ENCODE measurements around the gene TNFAIP8. TPM values are rescaled to one million over a fixed set of nuclear protein-coding genes. Genes with fewer than 3 reads are reported as not detected.
A peak's percentile ranks its signal among the peaks of the same experiment; 100 is the strongest.

Gene TNFAIP8
- total RNA-seq, 2 experiments from 2014 or later = 106 to 114 TPM

GRCh38 chr5:119359737-119360413 is 4.1 kb downstream of the TNFAIP8 start:
- POLR2A ChIA-PET = interaction anchor here (0.7 to 13.0 kb wide), 6 partner anchors 20 to 92 kb away, joined by 3 to 301 read pairs (median 4); no protein-coding TSS in a partner anchor
- Mint-ChIP-seq H3K27ac (peak overlapping the region; percentile 86), H3K4me3 (peak overlapping the region; percentile 75), H3K9me3 (no peaks in the 10 kb centered on the region), H3K27me3 (no peaks in the 10 kb centered on the region), H3K36me3 (ENCODE audit: low read depth) (peaks cover 57% of the 10 kb centered on the region), H3K4me1 (ENCODE audit: low read depth) (peaks cover 95% of the 10 kb centered on the region)
- TF ChIP-seq, protein P1, sequence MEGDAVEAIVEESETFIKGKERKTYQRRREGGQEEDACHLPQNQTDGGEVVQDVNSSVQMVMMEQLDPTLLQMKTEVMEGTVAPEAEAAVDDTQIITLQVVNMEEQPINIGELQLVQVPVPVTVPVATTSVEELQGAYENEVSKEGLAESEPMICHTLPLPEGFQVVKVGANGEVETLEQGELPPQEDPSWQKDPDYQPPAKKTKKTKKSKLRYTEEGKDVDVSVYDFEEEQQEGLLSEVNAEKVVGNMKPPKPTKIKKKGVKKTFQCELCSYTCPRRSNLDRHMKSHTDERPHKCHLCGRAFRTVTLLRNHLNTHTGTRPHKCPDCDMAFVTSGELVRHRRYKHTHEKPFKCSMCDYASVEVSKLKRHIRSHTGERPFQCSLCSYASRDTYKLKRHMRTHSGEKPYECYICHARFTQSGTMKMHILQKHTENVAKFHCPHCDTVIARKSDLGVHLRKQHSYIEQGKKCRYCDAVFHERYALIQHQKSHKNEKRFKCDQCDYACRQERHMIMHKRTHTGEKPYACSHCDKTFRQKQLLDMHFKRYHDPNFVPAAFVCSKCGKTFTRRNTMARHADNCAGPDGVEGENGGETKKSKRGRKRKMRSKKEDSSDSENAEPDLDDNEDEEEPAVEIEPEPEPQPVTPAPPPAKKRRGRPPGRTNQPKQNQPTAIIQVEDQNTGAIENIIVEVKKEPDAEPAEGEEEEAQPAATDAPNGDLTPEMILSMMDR (IDR thresholded peaks at IDR 0.05) = no peak
- Histone ChIP-seq H3K27ac (ENCODE audit: low read depth in 1 of 2, low read length in 2 of 2) (peak overlapping the region; percentile 5 to 75), H3K9me3 (ENCODE audit: control insufficient read depth in 1 of 2, insufficient read depth in 1 of 2, low read length in 2 of 2) (no peaks in the 10 kb centered on the region), H3K4me1 (ENCODE audit: insufficient read depth, low read length) (peaks cover 96% of the 10 kb centered on the region), H3K27me3 (ENCODE audit: control insufficient read depth in 1 of 2, insufficient read depth in 2 of 2, low read length in 2 of 2) (no peaks in the 10 kb centered on the region), H3K36me3 (ENCODE audit: insufficient read depth, low read length) (peaks cover 31% of the 10 kb centered on the region), H3K4me3 (ENCODE audit: low read length) (no peak overlapping the region)
- no peak for ATAC-seq (ENCODE audit: poor library complexity)
- DNase-seq = no peak
- CTCF ChIA-PET = interaction anchor here (0.6 to 1.7 kb wide), 8 partner anchors 10 to 118 kb away, joined by 3 to 6 read pairs (median 4); no protein-coding TSS in a partner anchor
- intact Hi-C loops (cut with DNase I, micrococcal nuclease) = loop anchor here (5.0 kb wide), 1 partner anchor 43 kb away; no protein-coding TSS in a partner anchor

GRCh38 chr5:119360905-119361593 is 5.2 kb downstream of the TNFAIP8 start:
- Histone ChIP-seq H3K4me1 (ENCODE audit: insufficient read depth, low read length) (peaks cover 96% of the 10 kb centered on the region), H3K27ac (ENCODE audit: low read depth in 1 of 2, low read length in 2 of 2) (peak overlapping the region; percentile 32 to 37), H3K9me3 (ENCODE audit: control insufficient read depth in 1 of 2, insufficient read depth in 1 of 2, low read length in 2 of 2) (no peaks in the 10 kb centered on the region), H3K27me3 (ENCODE audit: control insufficient read depth in 1 of 2, insufficient read depth in 2 of 2, low read length in 2 of 2) (no peaks in the 10 kb centered on the region), H3K4me3 (ENCODE audit: low read length) (no peak overlapping the region), H3K36me3 (ENCODE audit: insufficient read depth, low read length) (peaks cover 31% of the 10 kb centered on the region)
- DNase-seq (no peak), ATAC-seq (ENCODE audit: poor library complexity) (no peak)
- Mint-ChIP-seq H3K4me1 (ENCODE audit: low read depth) (peaks cover 97% of the 10 kb centered on the region), H3K36me3 (ENCODE audit: low read depth) (peaks cover 67% of the 10 kb centered on the region), H3K9me3 (no peaks in the 10 kb centered on the region), H3K4me3 (peak overlapping the region; percentile 47), H3K27ac (peak overlapping the region; percentile 86), H3K27me3 (no peaks in the 10 kb centered on the region)
- intact Hi-C loops (cut with DNase I, micrococcal nuclease) = no loop called here
- ChIA-PET POLR2A (interaction anchor here (0.7 to 13.0 kb wide), 6 partner anchors 8 to 93 kb away, joined by 3 to 301 read pairs (median 6); no protein-coding TSS in a partner anchor), CTCF (interaction anchor here (0.8 to 2.8 kb wide), 8 partner anchors 16 to 373 kb away, joined by 3 to 13 read pairs (median 4); no protein-coding TSS in a partner anchor)
- TF ChIP-seq, protein P1 (IDR thresholded peaks at IDR 0.05) = no peak

DNA sequence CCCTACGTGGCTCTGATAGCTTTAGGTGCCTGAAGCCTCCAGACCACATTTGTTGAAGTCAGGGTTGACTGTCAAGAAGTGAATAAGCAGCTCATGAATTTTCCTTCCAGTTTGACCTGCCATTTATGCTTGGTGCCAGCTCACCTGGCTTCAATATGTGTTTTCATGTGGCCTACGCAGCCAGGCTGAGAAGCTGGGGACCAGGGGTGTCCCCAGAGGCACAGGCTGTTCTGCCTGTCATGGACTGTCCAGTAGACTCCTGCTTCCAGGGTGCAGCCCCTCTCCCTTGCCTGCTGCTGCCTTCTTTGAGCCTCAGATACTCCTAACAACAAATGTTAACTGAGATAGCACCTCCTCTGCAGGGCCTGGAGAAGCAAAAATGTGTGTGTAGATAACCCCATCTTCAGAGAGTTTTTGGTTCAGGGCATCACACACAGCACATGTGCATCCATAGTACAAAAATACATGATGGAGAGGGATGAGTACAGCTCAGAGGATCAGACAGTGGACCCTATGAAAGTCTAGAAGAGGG is 5.8 kb downstream of the TNFAIP8 start:
- Histone ChIP-seq H3K9me3 (ENCODE audit: control insufficient read depth in 1 of 2, insufficient read depth in 1 of 2, low read length in 2 of 2) (no peaks in the 10 kb centered on the region), H3K27me3 (ENCODE audit: control insufficient read depth in 1 of 2, insufficient read depth in 2 of 2, low read length in 2 of 2) (no peaks in the 10 kb centered on the region), H3K4me1 (ENCODE audit: insufficient read depth, low read length) (peaks cover 96% of the 10 kb centered on the region), H3K27ac (ENCODE audit: low read depth in 1 of 2, low read length in 2 of 2) (peak overlapping the region in 1 of 2 donors; percentile 32), H3K36me3 (ENCODE audit: insufficient read depth, low read length) (peaks cover 36% of the 10 kb centered on the region), H3K4me3 (ENCODE audit: low read length) (no peak overlapping the region)
- H3K9me3 Mint-ChIP-seq = no peaks in the 10 kb centered on the region
- H3K4me1 Mint-ChIP-seq (ENCODE audit: low read depth) = peaks cover 97% of the 10 kb centered on the region
- POLR2A ChIA-PET = interaction anchor here (0.6 to 13.0 kb wide), 5 partner anchors 9 to 46 kb away, joined by 3 to 301 read pairs (median 8); no protein-coding TSS in a partner anchor
- H3K27ac Mint-ChIP-seq = peak overlapping the region; percentile 86
- intact Hi-C loops (cut with DNase I, micrococcal nuclease) = no loop called here
- CTCF ChIA-PET = interaction anchor here (0.8 to 2.8 kb wide), 6 partner anchors 8 to 47 kb away, joined by 3 to 13 read pairs (median 6); no protein-coding TSS in a partner anchor
- peaks cover 68% of the 10 kb centered on the region for H3K36me3 Mint-ChIP-seq (ENCODE audit: low read depth)
- ATAC-seq (ENCODE audit: poor library complexity) (no peak), DNase-seq (no peak)
- H3K27me3 Mint-ChIP-seq = no peaks in the 10 kb centered on the region
- TF ChIP-seq, protein P1 (IDR thresholded peaks at IDR 0.05) = no peak
- peak overlapping the region; percentile 35 for H3K4me3 Mint-ChIP-seq

All from CD4-positive, alpha-beta T cell (primary cell).